ENCODE results near the gene PCAT7. TPM values are rescaled to one million over a fixed set of nuclear protein-coding genes. Genes with fewer than 3 reads are reported as not detected.
A peak's percentile ranks its signal among the peaks of the same experiment; 100 is the strongest.
"Not testable (repeated sequence)": the region's sequence is repeated elsewhere in the genome, so short reads cannot be mapped to it uniquely, and the experiment has no call there.

PCAT7 gene
- total RNA-seq: 1 to 10 TPM in 3 of 4 donors, under 1 TPM in 1; 0.60 to 5.2 (median 1.7) TPM

DNA sequence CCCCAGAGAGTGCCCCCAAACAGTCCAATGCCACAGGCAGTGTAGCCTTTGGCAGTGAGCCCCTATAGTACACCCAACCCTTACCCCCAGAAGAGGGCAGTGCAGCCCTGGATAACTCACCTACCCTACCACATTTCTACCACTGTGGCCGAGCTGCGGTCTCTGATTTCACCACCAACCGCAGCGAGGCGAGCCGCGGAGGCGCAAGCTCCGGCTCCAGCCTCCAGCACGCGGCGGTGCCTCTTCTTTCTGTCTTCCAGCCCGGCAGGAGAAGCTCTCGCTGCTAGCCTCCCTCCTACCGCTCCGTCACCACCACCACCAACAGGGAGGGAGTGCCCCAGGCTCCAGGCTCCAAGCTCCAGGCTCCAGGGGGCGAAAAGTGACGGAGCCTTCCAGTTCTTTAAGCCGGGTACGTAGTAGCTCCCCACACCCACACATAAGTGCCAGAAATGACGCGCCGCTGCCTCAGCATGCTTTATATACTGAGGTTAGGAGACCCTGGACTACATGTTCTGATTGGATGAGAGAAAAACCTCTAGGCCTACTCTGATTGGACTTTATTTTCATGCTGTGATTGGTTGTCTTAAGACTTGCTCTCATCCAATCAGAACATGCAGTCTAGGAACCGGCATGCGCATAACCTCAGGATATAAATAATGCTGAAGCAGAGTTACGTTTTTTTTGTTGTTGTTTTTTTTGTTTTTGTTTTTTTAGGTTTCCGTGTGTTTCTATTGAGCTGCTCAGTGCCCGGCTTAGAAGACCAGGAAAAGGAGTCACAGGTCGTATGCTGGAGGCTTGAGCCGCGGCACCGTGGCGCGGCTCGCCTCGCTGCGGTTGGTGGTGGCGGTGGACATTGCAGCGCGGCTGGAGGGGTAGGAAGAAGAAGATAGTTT, at the start of gene PCAT7:
PCAT7 (plus strand) TSS at position 645 of the 893 bp plus-strand sequence.
- Histone ChIP-seq H3K36me3 (no peaks in the 10 kb centered on the region), H3K27ac (peak within 1 kb of the TSS; percentile 81 to 86 (median 82)), H3K27me3 (no peaks in the 10 kb centered on the region), H3K9me3 (no peaks in the 10 kb centered on the region), H3K4me1 (peaks cover 0 to 4% (median 1%) of the 10 kb centered on the region in 4 donors), H3K4me3 (peak within 1 kb of the TSS in 3 of 4 donors; percentile 32 to 51 (median 38))
- peak; percentile 84 for DNase-seq
- WGBS, 2 donors (ENCODE audit: low coverage in 1 of 2): 66 to 88% methylated on average over 13 to 40 of the region's 40 CpGs
- intact Hi-C loops (cut with DNase I; ENCODE audit: low total_unique reads): no loop called here
- in situ Hi-C loops (cut with MboI; ENCODE audit: low pct_ligation_motif_present in 1 of 4, low pct_unique_long_range_greater_than_20kb in 1 of 4, low sequenced_read_pairs in 3 of 4): no loop called here
- TF ChIP-seq POLR2A (IDR thresholded peaks at IDR 0.05) (peak; percentile 55), EP300 (IDR thresholded peaks at IDR 0.05; ENCODE audit: low read depth) (no peak), POLR2AphosphoS5 (IDR thresholded peaks at IDR 0.05) (peak in 2 of 3 donors; percentile 39 to 70)
- TF ChIP-seq, protein P1, sequence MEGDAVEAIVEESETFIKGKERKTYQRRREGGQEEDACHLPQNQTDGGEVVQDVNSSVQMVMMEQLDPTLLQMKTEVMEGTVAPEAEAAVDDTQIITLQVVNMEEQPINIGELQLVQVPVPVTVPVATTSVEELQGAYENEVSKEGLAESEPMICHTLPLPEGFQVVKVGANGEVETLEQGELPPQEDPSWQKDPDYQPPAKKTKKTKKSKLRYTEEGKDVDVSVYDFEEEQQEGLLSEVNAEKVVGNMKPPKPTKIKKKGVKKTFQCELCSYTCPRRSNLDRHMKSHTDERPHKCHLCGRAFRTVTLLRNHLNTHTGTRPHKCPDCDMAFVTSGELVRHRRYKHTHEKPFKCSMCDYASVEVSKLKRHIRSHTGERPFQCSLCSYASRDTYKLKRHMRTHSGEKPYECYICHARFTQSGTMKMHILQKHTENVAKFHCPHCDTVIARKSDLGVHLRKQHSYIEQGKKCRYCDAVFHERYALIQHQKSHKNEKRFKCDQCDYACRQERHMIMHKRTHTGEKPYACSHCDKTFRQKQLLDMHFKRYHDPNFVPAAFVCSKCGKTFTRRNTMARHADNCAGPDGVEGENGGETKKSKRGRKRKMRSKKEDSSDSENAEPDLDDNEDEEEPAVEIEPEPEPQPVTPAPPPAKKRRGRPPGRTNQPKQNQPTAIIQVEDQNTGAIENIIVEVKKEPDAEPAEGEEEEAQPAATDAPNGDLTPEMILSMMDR (IDR thresholded peaks at IDR 0.05): peak; percentile 35 to 98 (median 54)

DNA sequence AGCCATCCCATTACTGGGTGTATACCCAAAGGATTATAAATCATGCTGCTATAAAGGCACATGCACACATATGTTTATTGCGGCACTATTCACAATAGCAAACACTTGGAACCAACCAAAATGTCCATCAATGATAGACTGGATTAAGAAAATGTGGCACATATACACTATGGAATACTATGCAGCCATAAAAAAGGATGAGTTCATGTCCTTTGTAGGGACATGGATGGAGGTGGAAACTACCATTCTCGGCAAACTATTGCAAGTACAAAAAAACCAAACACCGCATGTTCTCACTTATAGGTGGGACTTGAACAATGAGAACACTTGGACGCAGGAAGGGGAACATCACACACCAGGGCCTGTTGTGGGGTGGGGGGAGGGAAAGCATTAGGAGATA, 48.5 kb upstream of the PCAT7 start:
- in situ Hi-C loops (cut with MboI; ENCODE audit: low pct_ligation_motif_present in 1 of 4, low pct_unique_long_range_greater_than_20kb in 1 of 4, low sequenced_read_pairs in 3 of 4); H3K4me3 ChIP-seq; H3K4me1 ChIP-seq; H3K27me3 ChIP-seq; H3K9me3 ChIP-seq; intact Hi-C loops (cut with DNase I; ENCODE audit: low total_unique reads); DNase-seq; H3K27ac ChIP-seq; H3K36me3 ChIP-seq: not testable (repeated sequence)
- WGBS, 2 donors (ENCODE audit: low coverage in 1 of 2): 99% methylated on average over 4 of the region's 4 CpGs; no CpG with 5 or more reads in 1 of the 2 donors

GRCh38 chr9:94507531-94508258, 47.2 kb upstream of the PCAT7 start:
- H3K4me3 ChIP-seq: no peak overlapping the region
- 75 to 84% methylated on average over 4 to 7 of the region's 7 CpGs for WGBS, 2 donors (ENCODE audit: low coverage in 1 of 2)
- H3K27ac ChIP-seq: no peak overlapping the region
- TF ChIP-seq POLR2AphosphoS5 (IDR thresholded peaks at IDR 0.05): no peak
- no peak for TF ChIP-seq EP300 (IDR thresholded peaks at IDR 0.05; ENCODE audit: low read depth)
- TF ChIP-seq, protein P1 (IDR thresholded peaks at IDR 0.05): no peak
- no peak for TF ChIP-seq POLR2A (IDR thresholded peaks at IDR 0.05)
- no peak for DNase-seq
- no peaks in the 10 kb centered on the region for H3K9me3 ChIP-seq
- no peaks in the 10 kb centered on the region for H3K36me3 ChIP-seq
- intact Hi-C loops (cut with DNase I; ENCODE audit: low total_unique reads) (no loop called here), in situ Hi-C loops (cut with MboI; ENCODE audit: low pct_ligation_motif_present in 1 of 4, low pct_unique_long_range_greater_than_20kb in 1 of 4, low sequenced_read_pairs in 3 of 4) (no loop called here)
- H3K27me3 ChIP-seq: no peaks in the 10 kb centered on the region
- H3K4me1 ChIP-seq: no peaks in the 10 kb centered on the region

GRCh38 chr9:94511134-94511954, 43.5 kb upstream of the PCAT7 start:
- Histone ChIP-seq H3K27me3 (no peaks in the 10 kb centered on the region), H3K4me1 (no peaks in the 10 kb centered on the region), H3K27ac (no peak overlapping the region), H3K9me3 (no peaks in the 10 kb centered on the region), H3K4me3 (no peak overlapping the region), H3K36me3 (no peaks in the 10 kb centered on the region)
- DNase-seq: no peak
- intact Hi-C loops (cut with DNase I; ENCODE audit: low total_unique reads) (no loop called here), in situ Hi-C loops (cut with MboI; ENCODE audit: low pct_ligation_motif_present in 1 of 4, low pct_unique_long_range_greater_than_20kb in 1 of 4, low sequenced_read_pairs in 3 of 4) (no loop called here)
- TF ChIP-seq POLR2AphosphoS5 (IDR thresholded peaks at IDR 0.05) (no peak), EP300 (IDR thresholded peaks at IDR 0.05; ENCODE audit: low read depth) (no peak), POLR2A (IDR thresholded peaks at IDR 0.05) (no peak)
- TF ChIP-seq, protein P1 (IDR thresholded peaks at IDR 0.05): no peak
- 61 to 74% methylated on average over 4 to 6 of the region's 6 CpGs for WGBS, 2 donors (ENCODE audit: low coverage in 1 of 2)

Measured in transverse colon (tissue), 4 donors.